Right ventricle myocardium superior (tissue), 1 donor: ENCODE measurements around the gene RTN3. TPM values are rescaled to one million over a fixed set of nuclear protein-coding genes. Genes with fewer than 3 reads are reported as not detected.

Experiments used
- ATAC-seq: fragments of 200-7000 bp; cut with Tn5 transposase; one replicate; pipeline ENCODE4 v1.9.1; 2020; ENCODE audit warnings: mild to moderate bottlenecking; ENCODE audit not compliant: poor library complexity
- DNase-seq: peaks from one replicate; pipeline ENCODE4 v3.0.0-alpha.2; 2020
- intact Hi-C: fragments of 100-400 bp; cut with DNase I; formaldehyde crosslinking; loops from one replicate; pipeline ENCODE4 v1.11.2; 2022
- total RNA-seq: library from RNA; stranded (reverse); fragmentation: NEBNext Ultra II Directional; extraction: Animal tissue kit (Norgen Biotek cat#: 25700); gene quantifications from one replicate; pipeline ENCODE4 v1.2.1, GENCODE V29; 2021
- donor health status: DM: no; HTN: yes; CAD: no; lungs with severe emphysema.

RTN3 gene
- total RNA-seq, 1 donor from 2014 or later: 41.2 TPM

- intact Hi-C loops: no loop called here
- ATAC-seq: no peak
- no peak for DNase-seq
Observed at GRCh38 chr11:63783925-63784592, 102.8 kb downstream of the RTN3 start.

- no peak for DNase-seq
- no peak for ATAC-seq
- intact Hi-C loops: no loop called here
Observed at GRCh38 chr11:63785823-63786222, 104.5 kb downstream of the RTN3 start.

GRCh38 chr11:63791495-63792167 is 110.3 kb downstream of the RTN3 start:
- DNase-seq: no peak
- ATAC-seq: no peak
- intact Hi-C loops: no loop called here

- no peak for DNase-seq
- ATAC-seq: no peak
- intact Hi-C loops: no loop called here
Observed at GRCh38 chr11:63793161-63793560, 111.9 kb downstream of the RTN3 start.

- intact Hi-C loops: no loop called here
- no peak for DNase-seq
- ATAC-seq: no peak
Observed at GRCh38 chr11:63795066-63795465, 113.8 kb downstream of the RTN3 start.

- ATAC-seq (no peak), DNase-seq (no peak)
- intact Hi-C loops: no loop called here
Observed at GRCh38 chr11:63800921-63801320, 119.6 kb downstream of the RTN3 start.

GRCh38 chr11:63802637-63803414 is 121.5 kb downstream of the RTN3 start:
- no peak for DNase-seq
- ATAC-seq: no peak
- intact Hi-C loops: no loop called here

GRCh38 chr11:63804259-63804658 is 123.0 kb downstream of the RTN3 start:
- DNase-seq (no peak), ATAC-seq (no peak)
- intact Hi-C loops: no loop called here

- ATAC-seq (peak; percentile 52), DNase-seq (no peak)
- intact Hi-C loops: no loop called here
Observed at GRCh38 chr11:63805844-63806415, 124.6 kb downstream of the RTN3 start.

Other genes with a start within 250 kb of the RTN3 start
- gene PLAAT5, start 190.3 kb upstream of the RTN3 start, total RNA-seq: 4.0 TPM
- gene LGALS12, start 175.4 kb upstream of the RTN3 start, total RNA-seq: 1.2 TPM
- gene PLAAT4, start 144.7 kb upstream of the RTN3 start, total RNA-seq: 28.3 TPM
- 0.73 TPM for gene PLAAT2, start 118.1 kb upstream of the RTN3 start, total RNA-seq
- 169 TPM for gene PLAAT3, start 67.1 kb upstream of the RTN3 start, total RNA-seq
- gene ATL3, start 10.1 kb upstream of the RTN3 start, total RNA-seq: 12.8 TPM
- gene ZFTA, start 87.3 kb downstream of the RTN3 start, total RNA-seq: 12.5 TPM
- 11.3 TPM for gene SPINDOC, start 132.0 kb downstream of the RTN3 start, total RNA-seq
- 35.8 TPM for gene MARK2, start 157.6 kb downstream of the RTN3 start, total RNA-seq
- 9.9 TPM for gene RCOR2, start 235.7 kb downstream of the RTN3 start, total RNA-seq